SK-N-SH (cell line): Measurements from ENCODE around the gene JPT2. TPM values are rescaled to one million over a fixed set of nuclear protein-coding genes. Genes with fewer than 3 reads are reported as not detected.

Experiments used
- CTCF ChIA-PET: fragments of 300-600, 350-600 bp; formaldehyde crosslinking; extraction: SDS; loops from one replicate; lab custom pipeline; 2021; lab: Yijun Ruan, JAX
- POLR2A ChIA-PET: fragments of 350-600 bp; sonication (Branson Sonifier 250); formaldehyde crosslinking; extraction: SDS; loops from one replicate; lab custom pipeline; 2020; ENCODE audit warnings: antibody characterized with exemption, inconsistent platforms; lab: Yijun Ruan, JAX
- DNase-seq: peaks from one replicate; pipeline ENCODE4 v3.0.0; 2012
- H2AFZ ChIP-seq: fragments of 200-600 bp; sonication (generic); 2 replicates; pipeline ENCODE4 v1.8.1; 2016; ENCODE audit warnings: antibody characterized with exemption, mild to moderate bottlenecking, low read depth
- H3F3A ChIP-seq: fragments of 200-600 bp; sonication (generic); replicated peaks from 2 replicates; pipeline ENCODE3; 2016; ENCODE audit warnings: antibody characterized with exemption, mild to moderate bottlenecking; ENCODE audit not compliant: insufficient read depth
- H3K27ac ChIP-seq, 2 experiments: fragments of 200-500 bp in 1 of 2; fragments of 200-600 bp in 1 of 2; sonication (Bioruptor generic) in 1 of 2; sonication (generic), shearing (Covaris generic) in 1 of 2; 2 replicates each; pipeline versions ENCODE4 v1.5.1 to v1.6.1; 2014 to 2016; ENCODE audit warnings: low read depth in 2 of 2, inconsistent platforms in 1 of 2, low read length in 1 of 2, mild to moderate bottlenecking in 1 of 2, mixed read lengths in 1 of 2
- H3K27me3 ChIP-seq: fragments of 200-600 bp; sonication (generic), shearing (Covaris generic); 2 replicates; pipeline ENCODE4 v1.6.1; 2016; ENCODE audit warnings: mixed run types; ENCODE audit not compliant: insufficient read depth
- H3K36me3 ChIP-seq, 2 experiments: fragments of 200-500 bp in 1 of 2; fragments of 200-600 bp in 1 of 2; sonication (Bioruptor generic) in 1 of 2; sonication (generic) in 1 of 2; replicated peaks in 1 of 2; 2 replicates each; pipeline versions ENCODE3 to v1.5.1; 2014 to 2016; ENCODE audit warnings: low read length in 1 of 2, mild to moderate bottlenecking in 1 of 2; ENCODE audit not compliant: insufficient read depth in 2 of 2, control insufficient read depth in 1 of 2
- H3K4me1 ChIP-seq, 2 experiments: fragments of 200-500 bp in 1 of 2; fragments of 200-600 bp in 1 of 2; sonication (Bioruptor generic) in 1 of 2; sonication (generic), shearing (Covaris generic) in 1 of 2; 2 replicates each; pipeline versions ENCODE4 v1.5.1 to v1.6.1; 2014 to 2016; ENCODE audit warnings: low read depth in 1 of 2, low read length in 1 of 2, mixed run types in 1 of 2; ENCODE audit not compliant: insufficient read depth in 2 of 2, control insufficient read depth in 1 of 2
- H3K4me2 ChIP-seq: fragments of 200-600 bp; sonication (generic), shearing (Covaris generic); 2 replicates; pipeline ENCODE4 v1.6.1; 2017; ENCODE audit warnings: mixed run types
- H3K4me3 ChIP-seq, 2 experiments: fragments of 200-500 bp in 1 of 2; fragments of 200-600 bp in 1 of 2; sonication (Bioruptor generic) in 1 of 2; sonication (generic), shearing (Covaris generic) in 1 of 2; 2 replicates each; pipeline versions ENCODE4 v1.5.1 to v1.8.1; 2014 to 2016; ENCODE audit warnings: low read depth in 2 of 2, inconsistent platforms in 1 of 2, low read length in 1 of 2, mild to moderate bottlenecking in 1 of 2, mixed read lengths in 1 of 2, moderate library complexity in 1 of 2
- H3K79me2 ChIP-seq: fragments of 200-600 bp; sonication (generic); 2 replicates; pipeline ENCODE4 v1.8.1; 2017; ENCODE audit warnings: mild to moderate bottlenecking; ENCODE audit not compliant: insufficient read depth
- H3K9ac ChIP-seq: fragments of 200-600 bp; sonication (generic); 2 replicates; pipeline ENCODE4 v1.6.1; 2017; ENCODE audit warnings: mixed run types
- H3K9me2 ChIP-seq: fragments of 200-600 bp; sonication (generic); 2 replicates; pipeline ENCODE4 v1.6.1; 2017; ENCODE audit warnings: mixed run types
- H3K9me3 ChIP-seq: fragments of 200-600 bp; sonication (generic); 2 replicates; pipeline ENCODE4 v1.6.1; 2017; ENCODE audit warnings: mixed run types, mild to moderate bottlenecking, moderate library complexity
- H4K20me1 ChIP-seq: fragments of 200-600 bp; sonication (generic); 2 replicates; pipeline ENCODE4 v1.6.1; 2017; ENCODE audit warnings: mild to moderate bottlenecking, mixed run types; ENCODE audit not compliant: insufficient read depth
- ELF1 ChIP-seq: IDR thresholded peaks from 2 replicates; pipeline ENCODE4 v1.4.0; 2012
- EP300 ChIP-seq, 2 experiments: IDR thresholded peaks; 2 replicates each; pipeline versions ENCODE4 v1.4.0 to v1.6.1; 2012; ENCODE audit warnings: borderline replicate concordance in 1 of 2, low read depth in 1 of 2, low read length in 1 of 2
- EZH2phosphoT487 ChIP-seq: fragments of 200-600 bp; sonication (generic); IDR thresholded peaks from 2 replicates; pipeline ENCODE4 v1.6.1; 2017; ENCODE audit warnings: low read depth, mixed run types, mild to moderate bottlenecking, antibody characterized with exemption, moderate library complexity, borderline replicate concordance
- FOXM1 ChIP-seq: IDR thresholded peaks from 2 replicates; pipeline ENCODE4 v1.4.0; 2012; ENCODE audit warnings: low read depth, mild to moderate bottlenecking
- GABPA ChIP-seq: IDR thresholded peaks from 2 replicates; pipeline ENCODE4 v1.4.0; 2012; ENCODE audit warnings: low read depth, mild to moderate bottlenecking
- GATA2 ChIP-seq: sonication (generic); formaldehyde crosslinking; IDR thresholded peaks from 2 replicates; pipeline ENCODE4 v1.5.0; 2020; ENCODE audit warnings: mild to moderate bottlenecking, missing genetic modification reagents
- MXI1 ChIP-seq: IDR thresholded peaks from 2 replicates; pipeline ENCODE4 v1.6.1; 2012; ENCODE audit warnings: mild to moderate bottlenecking, low read depth, low read length, improper control_type of control experiment
- NRF1 ChIP-seq: IDR thresholded peaks from 2 replicates; pipeline ENCODE4 v1.6.1; 2012; ENCODE audit warnings: low read depth, mild to moderate bottlenecking, low read length
- PBX3 ChIP-seq: IDR thresholded peaks from 2 replicates; pipeline ENCODE4; 2012
- RAD21 ChIP-seq: IDR thresholded peaks from 2 replicates; pipeline ENCODE4 v1.6.1; 2012; ENCODE audit warnings: mild to moderate bottlenecking, low read length
- RCOR1 ChIP-seq: fragments of 150-350 bp; IDR thresholded peaks from 2 replicates; pipeline ENCODE4 v1.6.1; 2017; ENCODE audit warnings: antibody characterized with exemption, low read length
- RFX5 ChIP-seq: IDR thresholded peaks from 2 replicates; pipeline ENCODE4 v1.6.1; 2012; ENCODE audit warnings: mild to moderate bottlenecking, improper control_type of control experiment, low read length
- TAF1 ChIP-seq: IDR thresholded peaks from 2 replicates; pipeline ENCODE4 v1.6.1; 2012; ENCODE audit warnings: low read depth, mild to moderate bottlenecking, low read length, moderate library complexity, borderline replicate concordance
- USF2 ChIP-seq: fragments of 150-350 bp; IDR thresholded peaks from 2 replicates; pipeline ENCODE4 v1.6.1; 2017; ENCODE audit warnings: antibody characterized with exemption, low read length, low read depth, borderline replicate concordance
- YY1 ChIP-seq: IDR thresholded peaks from 2 replicates; pipeline ENCODE4 v1.4.0; 2012; ENCODE audit warnings: low read depth, mild to moderate bottlenecking
- WGBS: methylation state at CpG from one replicate; pipeline ENCODE4 v1.1.6; 2017; ENCODE audit warnings: low lambda C conversion rate; 5-methylcytosine and 5-hydroxymethylcytosine counted together
- polyA plus RNA-seq, 3 experiments: library from polyadenylated mRNA; depleted of rRNA; stranded (reverse); fragments of >200 nt; gene quantifications; 2 replicates each; pipeline ENCODE4 v1.2.3, GENCODE V29; 2012
- TF ChIP-seq, protein P1 (sequence below): fragments of 200-600 bp; sonication (generic); IDR thresholded peaks from 2 replicates; pipeline ENCODE4 v1.6.1; 2017; ENCODE audit warnings: antibody characterized with exemption, mild to moderate bottlenecking, moderate library complexity

Gene JPT2
- polyA plus RNA-seq, 1 of the 3 experiments (the other 2 are of a cell fraction): 67.4 TPM

DNA sequence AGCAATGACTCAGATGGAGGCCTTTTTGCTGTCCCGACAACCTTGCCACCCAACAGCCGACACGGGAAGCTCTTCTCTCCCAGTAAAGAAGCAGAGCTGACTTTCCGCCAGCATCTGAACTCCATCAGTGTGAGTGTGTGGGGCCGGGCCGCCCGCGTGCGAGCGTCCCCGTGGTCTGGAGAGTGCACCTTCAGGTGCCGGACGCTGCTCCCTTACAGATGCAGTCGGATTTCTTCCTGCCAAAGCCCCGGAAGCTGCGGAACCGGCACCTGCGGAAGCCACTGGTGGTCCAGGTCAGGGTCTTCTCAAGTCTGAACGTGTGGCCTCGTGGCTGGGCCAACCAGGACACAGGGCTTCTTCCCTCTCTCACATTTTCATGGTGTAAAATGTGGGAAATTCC lies 15.5 kb upstream of the JPT2 start (continued):
- TF ChIP-seq FOXM1: no peak
- TF ChIP-seq NRF1: no peak
- no peak for TF ChIP-seq ELF1
- TF ChIP-seq MXI1: no peak
- TF ChIP-seq USF2: no peak
- no peak for TF ChIP-seq RFX5
- no peak for TF ChIP-seq TAF1
- no peak for TF ChIP-seq PBX3
- no peak for TF ChIP-seq EZH2phosphoT487
- TF ChIP-seq EP300 (IDR thresholded peaks at IDR 0.05; ENCODE audit: borderline replicate concordance in 1 of 2, low read depth in 1 of 2, low read length in 1 of 2): no peak
- no peak for TF ChIP-seq RCOR1
- TF ChIP-seq, all 33 proteins: peak for 0

DNA sequence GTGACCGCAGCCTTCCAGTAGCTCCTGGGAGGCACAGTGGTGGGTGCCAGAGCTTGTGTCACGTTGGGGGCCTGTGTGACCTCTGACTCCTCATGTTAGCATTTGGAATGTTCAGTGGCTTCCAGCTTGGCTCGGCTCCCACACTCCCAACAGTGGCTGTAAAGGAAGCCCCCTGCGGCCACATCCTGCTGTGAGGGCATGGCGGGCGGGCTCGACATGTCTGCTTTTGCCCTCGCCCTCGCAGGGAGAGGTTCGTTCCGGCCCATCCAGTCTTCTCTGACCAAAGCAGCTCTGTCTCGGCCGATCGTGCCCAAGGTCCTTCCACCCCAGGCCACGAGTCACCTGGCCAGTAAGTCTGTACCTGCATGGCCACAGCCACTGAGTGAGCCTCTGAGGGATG lies 12.2 kb upstream of the JPT2 start:
- DNase-seq: no peak
- H3K4me3 ChIP-seq: no peak overlapping the region
- no peaks in the 10 kb centered on the region for H3K9me3 ChIP-seq
- no peaks in the 10 kb centered on the region for H3K79me2 ChIP-seq
- no peak overlapping the region for H3K27ac ChIP-seq
- no peaks in the 10 kb centered on the region for H3K27me3 ChIP-seq
- no peaks in the 10 kb centered on the region for H4K20me1 ChIP-seq
- no peaks in the 10 kb centered on the region for H3K4me1 ChIP-seq
- H3F3A ChIP-seq: no peaks in the 10 kb centered on the region
- no peaks in the 10 kb centered on the region for H3K9me2 ChIP-seq
- ChIA-PET POLR2A (no interaction called here), CTCF (no interaction called here)
- H3K9ac ChIP-seq: no peak overlapping the region
- H2AFZ ChIP-seq: no peak overlapping the region
- 96% methylated on average over 9 of the region's 15 CpGs for WGBS
- H3K4me2 ChIP-seq: no peak overlapping the region
- peaks cover 22 to 84% of the 10 kb centered on the region in 2 experiments for H3K36me3 ChIP-seq
- no peak for TF ChIP-seq RAD21
- no peak for TF ChIP-seq USF2

GRCh38 chr16:1666316-1666715 lies 11.8 kb upstream of the JPT2 start:
- Histone ChIP-seq H3K36me3 (peaks cover 22 to 89% of the 10 kb centered on the region in 2 experiments), H3K27ac (no peak overlapping the region), H3K4me2 (no peak overlapping the region), H3K27me3 (no peaks in the 10 kb centered on the region), H4K20me1 (no peaks in the 10 kb centered on the region), H3K9me2 (no peaks in the 10 kb centered on the region), H3K9ac (no peak overlapping the region), H3F3A (no peaks in the 10 kb centered on the region), H2AFZ (no peak overlapping the region), H3K9me3 (no peaks in the 10 kb centered on the region), H3K79me2 (no peaks in the 10 kb centered on the region), H3K4me1 (no peaks in the 10 kb centered on the region), H3K4me3 (no peak overlapping the region)
- POLR2A ChIA-PET: no interaction called here
- CTCF ChIA-PET: no interaction called here
- WGBS: 96% methylated on average over 5 of the region's 13 CpGs
- no peak for DNase-seq
- TF ChIP-seq YY1 (no peak), GATA2 (no peak), FOXM1 (no peak), EZH2phosphoT487 (no peak), GABPA (no peak)
- TF ChIP-seq, protein P1, sequence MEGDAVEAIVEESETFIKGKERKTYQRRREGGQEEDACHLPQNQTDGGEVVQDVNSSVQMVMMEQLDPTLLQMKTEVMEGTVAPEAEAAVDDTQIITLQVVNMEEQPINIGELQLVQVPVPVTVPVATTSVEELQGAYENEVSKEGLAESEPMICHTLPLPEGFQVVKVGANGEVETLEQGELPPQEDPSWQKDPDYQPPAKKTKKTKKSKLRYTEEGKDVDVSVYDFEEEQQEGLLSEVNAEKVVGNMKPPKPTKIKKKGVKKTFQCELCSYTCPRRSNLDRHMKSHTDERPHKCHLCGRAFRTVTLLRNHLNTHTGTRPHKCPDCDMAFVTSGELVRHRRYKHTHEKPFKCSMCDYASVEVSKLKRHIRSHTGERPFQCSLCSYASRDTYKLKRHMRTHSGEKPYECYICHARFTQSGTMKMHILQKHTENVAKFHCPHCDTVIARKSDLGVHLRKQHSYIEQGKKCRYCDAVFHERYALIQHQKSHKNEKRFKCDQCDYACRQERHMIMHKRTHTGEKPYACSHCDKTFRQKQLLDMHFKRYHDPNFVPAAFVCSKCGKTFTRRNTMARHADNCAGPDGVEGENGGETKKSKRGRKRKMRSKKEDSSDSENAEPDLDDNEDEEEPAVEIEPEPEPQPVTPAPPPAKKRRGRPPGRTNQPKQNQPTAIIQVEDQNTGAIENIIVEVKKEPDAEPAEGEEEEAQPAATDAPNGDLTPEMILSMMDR: no peak
- TF ChIP-seq, all 33 proteins: peak for 0
